Activated naive CD8-positive, alpha-beta T cell treated with anti-CD3 and anti-CD28 coated beads, Interleukin-2, amount 10 ng/mL, durations not matched to agents 7 days and 5 days (primary cell): ENCODE data around the gene POU2AF1. TPM values are rescaled to one million over a fixed set of nuclear protein-coding genes. Genes with fewer than 3 reads are reported as not detected.

Source experiments
- ATAC-seq: fragments of 150-1000 bp; cut with Tn5 transposase; one replicate; pipeline ENCODE4 v1.10.0; 2021; ENCODE audit warnings: low read depth, moderate library complexity
- POLR2A ChIA-PET: fragments of 350-600 bp; sonication (Branson Sonifier 250); formaldehyde crosslinking; loops from one replicate; lab custom pipeline; 2021; ENCODE audit warnings: antibody characterized with exemption; lab: Charles Lee
- DNase-seq: peaks from one replicate; pipeline ENCODE4 v3.0.0; 2021
- H3K27ac Mint-ChIP-seq: one replicate; pipeline ENCODE4 v1.8.0; 2022; ENCODE audit warnings: mild to moderate bottlenecking, mixed read lengths
- H3K27me3 Mint-ChIP-seq: one replicate; pipeline ENCODE4 v1.8.0; 2022; ENCODE audit warnings: mild to moderate bottlenecking, moderate library complexity, mixed read lengths
- H3K36me3 Mint-ChIP-seq: one replicate; pipeline ENCODE4 v1.8.0; 2021; ENCODE audit warnings: mild to moderate bottlenecking, mixed read lengths
- H3K4me1 Mint-ChIP-seq: one replicate; pipeline ENCODE4 v1.8.0; 2021; ENCODE audit warnings: mixed read lengths
- H3K4me3 Mint-ChIP-seq: one replicate; pipeline ENCODE4 v1.8.0; 2022; ENCODE audit warnings: mild to moderate bottlenecking, moderate library complexity, mixed read lengths
- H3K9me3 Mint-ChIP-seq: one replicate; pipeline ENCODE4 v1.8.0; 2021; ENCODE audit warnings: mixed read lengths
- total RNA-seq, 2 experiments: library from RNA; stranded (reverse); gene quantifications; one replicate each; pipeline ENCODE4 v1.2.3, GENCODE V29; 2021

The POU2AF1 gene
- total RNA-seq, 2 experiments from 2014 or later, result 1.9 to 2.1 TPM

- H3K4me1 Mint-ChIP-seq, result peaks cover 52% of the 10 kb centered on the region
- H3K27ac Mint-ChIP-seq, result peak overlapping the region; percentile 90
- POLR2A ChIA-PET, result interaction anchor here (0.8 to 1.9 kb wide), 2 partner anchors 29 to 38 kb away, joined by 3 to 17 read pairs; partner anchors contain the start of gene POU2AF1
- ATAC-seq (peak; percentile 68), DNase-seq (no peak)
- peak overlapping the region; percentile 43 for H3K4me3 Mint-ChIP-seq
- H3K27me3 Mint-ChIP-seq, result no peaks in the 10 kb centered on the region
- H3K9me3 Mint-ChIP-seq, result peaks cover 6% of the 10 kb centered on the region
- H3K36me3 Mint-ChIP-seq, result peaks cover 3% of the 10 kb centered on the region
Measured at GRCh38 chr11:111417011-111417765, 38.1 kb upstream of the POU2AF1 start.

GRCh38 chr11:111416231-111416960 is 37.3 kb upstream of the POU2AF1 start:
- H3K4me3 Mint-ChIP-seq, result no peak overlapping the region
- no peak for ATAC-seq
- peak overlapping the region; percentile 90 for H3K27ac Mint-ChIP-seq
- POLR2A ChIA-PET, result interaction anchor here (0.8 to 1.9 kb wide), 2 partner anchors 30 to 37 kb away, joined by 3 to 17 read pairs; partner anchors contain the start of gene POU2AF1
- H3K9me3 Mint-ChIP-seq, result peaks cover 6% of the 10 kb centered on the region
- no peak for DNase-seq
- H3K36me3 Mint-ChIP-seq, result peaks cover 3% of the 10 kb centered on the region
- peaks cover 52% of the 10 kb centered on the region for H3K4me1 Mint-ChIP-seq
- no peaks in the 10 kb centered on the region for H3K27me3 Mint-ChIP-seq

- no peak overlapping the region for H3K4me3 Mint-ChIP-seq
- peaks cover 51% of the 10 kb centered on the region for H3K4me1 Mint-ChIP-seq
- ATAC-seq (no peak), DNase-seq (no peak)
- H3K9me3 Mint-ChIP-seq, result peaks cover 3% of the 10 kb centered on the region
- POLR2A ChIA-PET, result no interaction called here
- peaks cover 3% of the 10 kb centered on the region for H3K36me3 Mint-ChIP-seq
- peak overlapping the region; percentile 37 for H3K27ac Mint-ChIP-seq
- H3K27me3 Mint-ChIP-seq, result peaks cover 3% of the 10 kb centered on the region
Measured at GRCh38 chr11:111414936-111415335, 35.9 kb upstream of the POU2AF1 start.

GRCh38 chr11:111414267-111414931 is 35.3 kb upstream of the POU2AF1 start:
- Mint-ChIP-seq H3K4me1 (peaks cover 50% of the 10 kb centered on the region), H3K4me3 (peak overlapping the region; percentile 38), H3K9me3 (peaks cover 2% of the 10 kb centered on the region), H3K27me3 (peaks cover 3% of the 10 kb centered on the region), H3K36me3 (peaks cover 3% of the 10 kb centered on the region), H3K27ac (peak overlapping the region; percentile 37)
- POLR2A ChIA-PET, result no interaction called here
- ATAC-seq (no peak), DNase-seq (no peak)

GRCh38 chr11:111413849-111414248 is 34.8 kb upstream of the POU2AF1 start:
- DNase-seq, result no peak
- Mint-ChIP-seq H3K27me3 (peaks cover 3% of the 10 kb centered on the region), H3K27ac (no peak overlapping the region), H3K36me3 (peaks cover 3% of the 10 kb centered on the region), H3K4me1 (peaks cover 48% of the 10 kb centered on the region), H3K9me3 (no peaks in the 10 kb centered on the region), H3K4me3 (no peak overlapping the region)
- POLR2A ChIA-PET, result no interaction called here
- ATAC-seq, result no peak

- Mint-ChIP-seq H3K27me3 (peaks cover 3% of the 10 kb centered on the region), H3K4me3 (no peak overlapping the region), H3K36me3 (peaks cover 3% of the 10 kb centered on the region), H3K9me3 (no peaks in the 10 kb centered on the region), H3K4me1 (peaks cover 33% of the 10 kb centered on the region), H3K27ac (no peak overlapping the region)
- DNase-seq (no peak), ATAC-seq (no peak)
- POLR2A ChIA-PET, result no interaction called here
Measured at GRCh38 chr11:111412293-111412692, 33.2 kb upstream of the POU2AF1 start.

- peaks cover 28% of the 10 kb centered on the region for H3K4me1 Mint-ChIP-seq
- no peak overlapping the region for H3K27ac Mint-ChIP-seq
- no peak overlapping the region for H3K4me3 Mint-ChIP-seq
- H3K27me3 Mint-ChIP-seq, result peaks cover 3% of the 10 kb centered on the region
- no peak for DNase-seq
- ATAC-seq, result no peak
- peaks cover 3% of the 10 kb centered on the region for H3K36me3 Mint-ChIP-seq
- H3K9me3 Mint-ChIP-seq, result no peaks in the 10 kb centered on the region
- POLR2A ChIA-PET, result interaction anchor here (0.6 kb wide), 1 partner anchor 123 kb away, joined by 3 read pairs; no protein-coding TSS in a partner anchor
Measured at GRCh38 chr11:111411456-111411855, 32.4 kb upstream of the POU2AF1 start.

GRCh38 chr11:111410951-111411350 is 31.9 kb upstream of the POU2AF1 start:
- no peak overlapping the region for H3K27ac Mint-ChIP-seq
- peaks cover 25% of the 10 kb centered on the region for H3K4me1 Mint-ChIP-seq
- no peak for DNase-seq
- peaks cover 3% of the 10 kb centered on the region for H3K27me3 Mint-ChIP-seq
- H3K4me3 Mint-ChIP-seq, result no peak overlapping the region
- POLR2A ChIA-PET, result no interaction called here
- no peaks in the 10 kb centered on the region for H3K9me3 Mint-ChIP-seq
- no peak for ATAC-seq
- H3K36me3 Mint-ChIP-seq, result peaks cover 3% of the 10 kb centered on the region

- peaks cover under 1% of the 10 kb centered on the region for H3K9me3 Mint-ChIP-seq
Measured at GRCh38 chr11:111409915-111410314, 30.8 kb upstream of the POU2AF1 start.

GRCh38 chr11:111408789-111409727 is 30.0 kb upstream of the POU2AF1 start:
- POLR2A ChIA-PET, result no interaction called here
- DNase-seq (no peak), ATAC-seq (no peak)
- Mint-ChIP-seq H3K36me3 (peaks cover 3% of the 10 kb centered on the region), H3K27me3 (peaks cover 3% of the 10 kb centered on the region), H3K27ac (no peak overlapping the region), H3K9me3 (peaks cover 3% of the 10 kb centered on the region), H3K4me3 (no peak overlapping the region), H3K4me1 (peaks cover 10% of the 10 kb centered on the region)

More at GRCh38 chr11:111409915-111410314, 30.8 kb upstream of the POU2AF1 start:
- Mint-ChIP-seq H3K4me1 (peaks cover 19% of the 10 kb centered on the region), H3K27ac (no peak overlapping the region), H3K4me3 (no peak overlapping the region), H3K36me3 (peaks cover 3% of the 10 kb centered on the region), H3K27me3 (peaks cover 3% of the 10 kb centered on the region)
- ATAC-seq, result no peak
- POLR2A ChIA-PET, result no interaction called here
- no peak for DNase-seq

GRCh38 chr11:111407652-111408051 is 28.6 kb upstream of the POU2AF1 start:
- Mint-ChIP-seq H3K36me3 (peaks cover 5% of the 10 kb centered on the region), H3K27ac (no peak overlapping the region), H3K27me3 (peaks cover 3% of the 10 kb centered on the region), H3K9me3 (peaks cover 5% of the 10 kb centered on the region), H3K4me1 (peaks cover 5% of the 10 kb centered on the region), H3K4me3 (no peak overlapping the region)
- DNase-seq (no peak), ATAC-seq (no peak)
- POLR2A ChIA-PET, result no interaction called here

- peaks cover 5% of the 10 kb centered on the region for H3K4me1 Mint-ChIP-seq
- DNase-seq, result no peak
Measured at GRCh38 chr11:111406589-111406988, 27.5 kb upstream of the POU2AF1 start.

More at GRCh38 chr11:111406589-111406988, 27.5 kb upstream of the POU2AF1 start:
- Mint-ChIP-seq H3K9me3 (peaks cover 5% of the 10 kb centered on the region), H3K36me3 (peaks cover 5% of the 10 kb centered on the region), H3K27me3 (peaks cover 3% of the 10 kb centered on the region), H3K4me3 (no peak overlapping the region), H3K27ac (no peak overlapping the region)
- ATAC-seq, result no peak
- POLR2A ChIA-PET, result no interaction called here
